Fibroblast of villous mesenchyme (primary cell): ENCODE data around the gene NDUFAF3. TPM values are rescaled to one million over a fixed set of nuclear protein-coding genes. Genes with fewer than 3 reads are reported as not detected.
A peak's percentile ranks its signal among the peaks of the same experiment; 100 is the strongest.

Experiments used
- DNase-seq: peaks from one replicate; pipeline ENCODE4 v3.0.0-alpha.2; 2010; ENCODE audit warnings: low read depth
- H3K4me3 ChIP-seq: 2 replicates; pipeline ENCODE4 v1.5.1; 2011; ENCODE audit warnings: low read depth, mild to moderate bottlenecking, low read length
- total RNA-seq: library from RNA; depleted of rRNA; stranded (reverse); fragments of >200 nt; gene quantifications from 2 replicates; pipeline ENCODE4 v1.2.3, GENCODE V29; 2012
- TF ChIP-seq, protein P1 (sequence below): IDR thresholded peaks from 2 replicates; pipeline ENCODE4 v1.5.1; 2012; ENCODE audit warnings: low read depth, mild to moderate bottlenecking, low read length; ENCODE audit not compliant: insufficient read depth

The NDUFAF3 gene
- total RNA-seq, 1 donor: 39.3 TPM

DNA sequence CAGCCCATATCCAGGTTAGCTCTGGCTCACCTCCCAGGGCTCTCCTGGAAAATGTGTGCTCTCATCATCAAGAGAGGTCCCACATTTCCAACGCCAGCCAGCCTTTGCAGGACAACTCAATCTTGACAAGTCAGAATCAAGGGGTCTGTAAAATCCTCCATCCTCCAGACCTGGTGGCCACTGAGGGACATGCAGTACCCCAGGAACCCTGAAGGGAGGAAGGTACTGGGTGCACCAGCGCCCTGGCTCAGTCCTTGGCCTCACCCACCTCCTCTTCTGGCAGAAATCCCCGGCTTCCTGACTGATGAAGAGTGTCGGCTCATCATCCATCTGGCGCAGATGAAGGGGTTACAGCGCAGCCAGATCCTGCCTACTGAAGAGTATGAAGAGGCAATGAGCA, 20.8 kb upstream of the NDUFAF3 start:
- TF ChIP-seq, protein P1, sequence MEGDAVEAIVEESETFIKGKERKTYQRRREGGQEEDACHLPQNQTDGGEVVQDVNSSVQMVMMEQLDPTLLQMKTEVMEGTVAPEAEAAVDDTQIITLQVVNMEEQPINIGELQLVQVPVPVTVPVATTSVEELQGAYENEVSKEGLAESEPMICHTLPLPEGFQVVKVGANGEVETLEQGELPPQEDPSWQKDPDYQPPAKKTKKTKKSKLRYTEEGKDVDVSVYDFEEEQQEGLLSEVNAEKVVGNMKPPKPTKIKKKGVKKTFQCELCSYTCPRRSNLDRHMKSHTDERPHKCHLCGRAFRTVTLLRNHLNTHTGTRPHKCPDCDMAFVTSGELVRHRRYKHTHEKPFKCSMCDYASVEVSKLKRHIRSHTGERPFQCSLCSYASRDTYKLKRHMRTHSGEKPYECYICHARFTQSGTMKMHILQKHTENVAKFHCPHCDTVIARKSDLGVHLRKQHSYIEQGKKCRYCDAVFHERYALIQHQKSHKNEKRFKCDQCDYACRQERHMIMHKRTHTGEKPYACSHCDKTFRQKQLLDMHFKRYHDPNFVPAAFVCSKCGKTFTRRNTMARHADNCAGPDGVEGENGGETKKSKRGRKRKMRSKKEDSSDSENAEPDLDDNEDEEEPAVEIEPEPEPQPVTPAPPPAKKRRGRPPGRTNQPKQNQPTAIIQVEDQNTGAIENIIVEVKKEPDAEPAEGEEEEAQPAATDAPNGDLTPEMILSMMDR: no peak
- DNase-seq: no peak
- H3K4me3 ChIP-seq: no peak overlapping the region

DNA sequence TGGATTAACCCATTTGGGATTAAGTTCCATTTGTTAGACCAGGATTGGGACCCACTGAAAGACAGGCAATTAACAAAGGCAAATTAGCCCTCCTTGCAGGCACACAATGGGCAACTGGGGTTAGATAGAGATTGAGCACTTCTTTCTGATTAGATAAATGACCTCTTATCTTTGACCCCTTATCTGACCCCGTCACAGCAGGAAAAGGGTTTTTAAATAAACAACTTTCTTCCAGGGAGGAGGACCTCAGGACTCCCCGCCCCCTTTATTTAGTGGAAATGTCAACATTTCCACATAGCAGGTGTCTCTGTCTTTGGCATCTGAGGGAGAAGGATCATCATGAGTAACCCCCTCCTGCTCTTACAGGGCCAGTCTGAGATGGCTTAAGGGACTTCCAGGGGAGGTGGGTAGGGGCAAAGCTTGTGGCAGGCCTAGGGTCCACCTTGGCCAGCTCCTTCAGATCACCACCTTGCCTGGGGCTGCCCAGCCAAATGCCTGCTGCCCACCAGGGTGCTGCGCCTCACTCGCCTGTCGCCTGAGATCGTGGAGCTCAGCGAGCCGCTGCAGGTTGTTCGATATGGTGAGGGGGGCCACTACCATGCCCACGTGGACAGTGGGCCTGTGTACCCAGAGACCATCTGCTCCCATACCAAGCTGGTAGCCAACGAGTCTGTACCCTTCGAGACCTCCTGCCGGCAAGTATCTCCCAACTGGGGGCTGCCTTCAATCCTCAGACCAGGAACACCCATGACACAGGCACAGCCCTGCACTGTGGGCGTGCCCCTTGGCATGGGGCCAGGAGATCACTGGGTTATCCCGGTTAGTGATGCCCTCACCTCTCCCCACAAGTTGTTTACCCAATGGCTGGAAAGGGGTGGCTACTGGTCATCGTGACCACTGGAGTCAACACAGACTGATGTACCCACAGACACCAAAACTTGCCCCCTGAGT, 17.3 kb upstream of the NDUFAF3 start:
- TF ChIP-seq, protein P1: no peak
- H3K4me3 ChIP-seq: no peak overlapping the region

DNA sequence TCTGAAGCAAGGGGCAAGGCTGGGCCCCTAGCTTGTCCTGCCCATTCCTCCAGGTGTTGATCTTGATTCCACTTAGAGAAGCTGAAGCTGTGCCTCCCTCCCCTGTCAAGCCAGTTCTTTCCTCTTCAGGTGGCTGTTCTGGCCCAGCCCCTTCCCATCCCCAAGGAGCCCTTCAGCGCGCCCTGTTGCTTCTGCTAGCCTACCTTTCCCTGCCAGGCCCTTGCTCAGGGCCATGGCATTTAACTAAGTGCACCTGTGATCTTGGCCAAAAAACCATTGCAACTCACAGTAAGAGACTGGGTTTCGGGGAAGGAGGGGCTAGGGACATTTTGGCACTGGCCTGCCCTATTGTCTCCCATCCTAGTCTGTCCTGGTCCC, 16.6 kb upstream of the NDUFAF3 start:
- no peak overlapping the region for H3K4me3 ChIP-seq
- no peak for DNase-seq
- TF ChIP-seq, protein P1: no peak

More for the DNA sequence above, 17.3 kb upstream of the NDUFAF3 start:
- no peak for DNase-seq

DNA sequence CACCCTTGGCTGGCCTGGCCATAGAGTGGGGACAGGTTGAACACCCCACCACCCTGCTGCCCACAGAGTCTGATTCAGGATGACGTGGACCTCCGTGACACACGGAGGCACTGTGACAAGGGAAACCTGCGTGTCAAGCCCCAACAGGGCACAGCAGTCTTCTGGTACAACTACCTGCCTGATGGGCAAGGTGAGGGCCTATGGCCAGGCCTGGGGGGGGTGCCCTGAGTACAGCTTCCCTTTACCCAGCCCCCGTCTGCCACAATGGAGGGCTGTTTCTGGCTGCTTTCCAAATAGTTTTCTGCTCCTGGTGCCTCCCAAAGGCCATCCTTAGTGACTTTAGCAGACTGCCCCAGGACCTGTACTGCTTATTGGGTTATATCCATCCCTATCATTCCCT, 15.9 kb upstream of the NDUFAF3 start:
- DNase-seq: no peak

DNA sequence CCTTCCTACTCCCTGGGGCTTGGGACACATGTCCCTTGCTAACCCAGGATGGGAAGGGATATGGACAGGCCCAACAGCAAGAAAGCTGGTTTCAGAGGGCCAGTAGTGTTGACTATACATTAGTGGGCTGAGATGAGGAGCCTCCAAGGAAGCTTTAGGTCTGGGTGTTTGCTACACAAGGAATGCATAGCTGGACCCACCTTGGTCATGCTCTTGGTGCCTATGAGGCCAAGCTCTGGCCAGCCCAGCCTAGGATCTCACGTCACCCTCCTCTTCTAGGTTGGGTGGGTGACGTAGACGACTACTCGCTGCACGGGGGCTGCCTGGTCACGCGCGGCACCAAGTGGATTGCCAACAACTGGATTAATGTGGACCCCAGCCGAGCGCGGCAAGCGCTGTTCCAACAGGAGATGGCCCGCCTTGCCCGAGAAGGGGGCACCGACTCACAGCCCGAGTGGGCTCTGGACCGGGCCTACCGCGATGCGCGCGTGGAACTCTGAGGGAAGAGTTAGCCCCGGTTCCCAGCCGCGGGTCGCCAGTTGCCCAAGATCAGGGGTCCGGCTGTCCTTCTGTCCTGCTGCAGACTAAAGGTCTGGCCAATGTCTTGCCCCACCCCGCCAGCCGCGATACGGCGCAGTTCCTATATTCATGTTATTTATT, 15.4 kb upstream of the NDUFAF3 start:
- TF ChIP-seq, protein P1: no peak
- H3K4me3 ChIP-seq: peak overlapping the region; percentile 87
- peak; percentile 71 for DNase-seq

More for the DNA sequence above, 15.9 kb upstream of the NDUFAF3 start:
- peak overlapping the region; percentile 87 for H3K4me3 ChIP-seq
- TF ChIP-seq, protein P1: no peak

DNA sequence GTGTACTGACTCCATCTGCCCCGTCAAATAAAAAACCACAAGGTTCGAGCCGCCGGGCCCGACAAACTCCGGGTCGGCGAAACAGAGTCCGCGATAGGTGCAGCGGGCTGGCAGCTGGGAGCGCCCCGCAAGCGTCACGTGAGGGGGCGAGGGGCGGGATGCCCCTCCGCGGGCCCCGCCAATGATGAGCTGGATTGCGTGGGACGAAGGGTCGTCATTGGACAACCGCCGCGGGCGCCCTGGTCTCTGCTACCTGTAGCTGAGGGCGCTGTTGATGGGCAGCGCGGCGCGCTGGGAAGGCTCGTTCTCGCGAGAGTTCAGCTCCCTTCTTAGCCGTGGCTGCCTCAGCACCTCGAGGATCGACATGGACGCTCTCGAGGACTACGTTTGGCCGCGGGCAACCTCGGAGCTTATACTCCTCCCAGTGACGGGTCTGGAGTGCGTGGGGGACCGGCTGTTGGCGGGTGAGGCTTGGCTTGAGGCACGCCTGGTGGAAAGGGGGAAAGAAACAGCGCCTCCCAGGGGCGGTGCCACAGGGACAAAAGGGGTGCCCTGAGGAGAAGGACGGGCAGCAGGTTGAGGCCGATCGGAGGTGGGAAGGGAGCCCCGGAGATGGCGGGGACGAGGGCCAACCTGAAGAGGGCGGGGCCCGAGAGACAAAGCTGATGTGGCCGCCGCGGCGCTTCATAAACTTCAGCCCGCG, 14.7 kb upstream of the NDUFAF3 start, which contains the start of gene WDR6:
Gene WDR6 (plus strand): TSS at position 324 of the 703 bp plus-strand sequence. CDS start 41 bp downstream, at position 365.
- TF ChIP-seq, protein P1: peak; percentile 49
- H3K4me3 ChIP-seq: peak within 1 kb of the TSS; percentile 87
- DNase-seq: peak; percentile 98
